A549 (cell line): ENCODE results near the gene TMEM120B.

Experiments
- CTCF ChIP-seq: fragments of >200 bp; sonication (Bioruptor Twin); formaldehyde crosslinking; IDR thresholded peaks from 3 replicates; pipeline ENCODE4 v1.5.1; 2016
- ESRRA ChIP-seq: fragments of 150-350 bp; IDR thresholded peaks from 2 replicates; pipeline ENCODE4 v1.6.1; 2014; ENCODE audit warnings: mild to moderate bottlenecking, low read length, borderline replicate concordance
- POLR2A ChIP-seq: IDR thresholded peaks from 2 replicates; pipeline ENCODE4 v1.6.1; 2012; ENCODE audit warnings: mild to moderate bottlenecking, low read length
- RCOR1 ChIP-seq: fragments of 150-350 bp; IDR thresholded peaks from 2 replicates; pipeline ENCODE4 v1.6.1; 2014; ENCODE audit warnings: antibody characterized with exemption, low read length, low read depth
- SMC3 ChIP-seq: fragments of >200 bp; sonication (Bioruptor Twin); formaldehyde crosslinking; IDR thresholded peaks from 3 replicates; pipeline ENCODE4 v1.6.1; 2018; ENCODE audit warnings: inconsistent platforms
- ZSCAN20 ChIP-seq: fragments of 250-450 bp; sonication (Bioruptor Pico); IDR thresholded peaks from 2 replicates; pipeline ENCODE4 v1.8.0; 2022; ENCODE audit warnings: mild to moderate bottlenecking, moderate library complexity

GRCh38 chr12:121812921-121813896 lies 100.7 kb downstream of the TMEM120B start:
- TF ChIP-seq ZSCAN20 (CRISPR knock-in tag) (no peak), POLR2A (no peak), SMC3 (no peak), CTCF (no peak), ESRRA (no peak), RCOR1 (no peak)
